ENCODE data around the gene STK32A.

STK32A gene

DNA sequence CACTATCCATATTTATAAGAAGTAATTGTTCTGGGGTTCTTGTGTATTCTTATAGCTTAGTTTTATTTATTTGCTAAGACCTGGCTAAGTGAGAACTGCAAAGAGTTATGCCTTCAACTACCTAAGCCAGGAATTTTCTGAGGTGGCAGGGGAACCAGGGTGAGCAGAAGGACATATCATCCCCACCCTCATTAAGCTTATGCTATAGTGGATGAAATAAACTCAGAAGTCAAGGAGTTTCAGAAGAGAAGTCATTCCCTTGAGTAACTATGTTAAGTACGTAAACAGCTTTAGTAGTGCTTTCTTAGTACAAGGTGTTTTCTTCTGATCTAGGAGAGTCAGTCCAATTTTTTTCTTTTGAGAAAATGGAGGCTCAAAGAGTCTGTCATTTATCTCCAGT, 41.7 kb downstream of the STK32A start:
- Histone ChIP-seq H3K27me3 (replicated peaks) (no peaks in the 10 kb centered on the region), H3K4me3 (ENCODE audit: low read depth, low read length) (no peak overlapping the region), H3K27ac (no peak overlapping the region), H3K36me3 (replicated peaks) (no peaks in the 10 kb centered on the region)
- no peak for DNase-seq
- TF ChIP-seq, protein P1, sequence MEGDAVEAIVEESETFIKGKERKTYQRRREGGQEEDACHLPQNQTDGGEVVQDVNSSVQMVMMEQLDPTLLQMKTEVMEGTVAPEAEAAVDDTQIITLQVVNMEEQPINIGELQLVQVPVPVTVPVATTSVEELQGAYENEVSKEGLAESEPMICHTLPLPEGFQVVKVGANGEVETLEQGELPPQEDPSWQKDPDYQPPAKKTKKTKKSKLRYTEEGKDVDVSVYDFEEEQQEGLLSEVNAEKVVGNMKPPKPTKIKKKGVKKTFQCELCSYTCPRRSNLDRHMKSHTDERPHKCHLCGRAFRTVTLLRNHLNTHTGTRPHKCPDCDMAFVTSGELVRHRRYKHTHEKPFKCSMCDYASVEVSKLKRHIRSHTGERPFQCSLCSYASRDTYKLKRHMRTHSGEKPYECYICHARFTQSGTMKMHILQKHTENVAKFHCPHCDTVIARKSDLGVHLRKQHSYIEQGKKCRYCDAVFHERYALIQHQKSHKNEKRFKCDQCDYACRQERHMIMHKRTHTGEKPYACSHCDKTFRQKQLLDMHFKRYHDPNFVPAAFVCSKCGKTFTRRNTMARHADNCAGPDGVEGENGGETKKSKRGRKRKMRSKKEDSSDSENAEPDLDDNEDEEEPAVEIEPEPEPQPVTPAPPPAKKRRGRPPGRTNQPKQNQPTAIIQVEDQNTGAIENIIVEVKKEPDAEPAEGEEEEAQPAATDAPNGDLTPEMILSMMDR (IDR thresholded peaks at IDR 0.05; ENCODE audit: low read depth, low read length, missing control alignments) = no peak
- in situ Hi-C loops (cut with HindIII; ENCODE audit: low pct_ligation_motif_present, low sequenced_read_pairs) = no loop called here

DNA sequence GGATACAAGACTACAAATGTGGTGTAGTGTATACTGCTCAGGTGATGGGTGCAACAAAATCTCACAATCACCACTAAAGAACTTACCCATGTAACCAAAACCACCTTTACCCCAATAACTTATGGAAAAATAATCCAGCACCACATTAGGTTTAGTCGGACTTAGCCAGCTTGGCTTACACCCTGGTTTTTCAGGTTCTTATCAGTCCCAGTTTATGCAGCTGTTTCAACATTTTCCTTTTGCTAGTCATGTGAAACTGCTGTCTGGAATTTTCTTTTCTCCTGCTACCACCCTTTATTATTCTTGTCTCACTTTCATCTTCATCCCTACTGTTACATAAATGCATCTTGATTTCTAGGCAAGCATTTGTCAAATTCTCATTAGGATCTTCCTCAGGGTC, 51.5 kb downstream of the STK32A start:
- DNase-seq = no peak
- TF ChIP-seq, protein P1 (IDR thresholded peaks at IDR 0.05; ENCODE audit: low read depth, low read length, missing control alignments) = no peak
- in situ Hi-C loops (cut with HindIII; ENCODE audit: low pct_ligation_motif_present, low sequenced_read_pairs) = no loop called here
- Histone ChIP-seq H3K36me3 (replicated peaks) (no peaks in the 10 kb centered on the region), H3K4me3 (ENCODE audit: low read depth, low read length) (no peak overlapping the region), H3K27ac (no peak overlapping the region), H3K27me3 (replicated peaks) (no peaks in the 10 kb centered on the region)

DNA sequence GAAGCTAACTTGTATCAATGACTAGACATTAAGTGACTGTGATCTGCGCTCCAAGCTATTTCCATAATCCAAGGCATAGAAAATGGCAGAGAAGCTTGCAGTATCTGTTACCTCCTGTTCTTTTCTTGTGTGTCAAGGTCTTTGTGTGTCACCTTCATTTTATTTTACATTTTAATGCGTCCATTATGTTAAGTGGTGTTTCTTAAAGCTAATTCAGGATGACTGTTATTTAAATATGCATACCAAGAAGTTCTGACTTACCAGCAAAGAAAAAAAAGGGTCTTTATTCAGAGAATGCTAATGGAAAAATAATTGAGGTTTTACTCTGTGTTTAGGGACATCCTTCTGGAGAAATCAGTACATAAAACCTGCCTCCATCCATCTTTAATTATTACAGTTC, 52.3 kb downstream of the STK32A start:
- Histone ChIP-seq H3K27ac (no peak overlapping the region), H3K36me3 (replicated peaks) (no peaks in the 10 kb centered on the region), H3K27me3 (replicated peaks) (no peaks in the 10 kb centered on the region), H3K4me3 (ENCODE audit: low read depth, low read length) (no peak overlapping the region)
- TF ChIP-seq, protein P1 (IDR thresholded peaks at IDR 0.05; ENCODE audit: low read depth, low read length, missing control alignments) = no peak
- in situ Hi-C loops (cut with HindIII; ENCODE audit: low pct_ligation_motif_present, low sequenced_read_pairs) = no loop called here
- DNase-seq = no peak

DNA sequence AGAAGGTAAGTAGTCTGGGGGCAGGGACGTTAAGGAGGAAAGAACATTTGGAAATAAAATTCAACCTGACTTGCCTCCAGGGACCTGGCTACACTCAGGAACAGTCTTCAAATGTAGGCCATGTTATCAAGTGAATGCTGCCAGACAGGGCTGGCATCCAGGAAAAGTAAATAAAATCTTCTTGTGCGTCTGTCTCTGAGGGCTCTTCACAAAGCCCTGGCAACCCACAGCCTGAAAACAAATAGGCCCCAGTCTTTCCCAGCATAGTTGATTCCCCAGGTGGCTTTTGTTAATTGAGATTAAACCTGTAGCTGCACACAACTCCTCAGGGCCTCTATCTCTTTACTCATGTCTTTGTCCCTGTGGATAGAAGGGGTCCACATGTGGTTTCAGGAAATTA, 55.4 kb downstream of the STK32A start:
- Histone ChIP-seq H3K27ac (no peak overlapping the region), H3K36me3 (replicated peaks) (no peaks in the 10 kb centered on the region), H3K27me3 (replicated peaks) (no peaks in the 10 kb centered on the region), H3K4me3 (ENCODE audit: low read depth, low read length) (no peak overlapping the region)
- no peak for DNase-seq
- in situ Hi-C loops (cut with HindIII; ENCODE audit: low pct_ligation_motif_present, low sequenced_read_pairs) = no loop called here
- TF ChIP-seq, protein P1 (IDR thresholded peaks at IDR 0.05; ENCODE audit: low read depth, low read length, missing control alignments) = no peak

DNA sequence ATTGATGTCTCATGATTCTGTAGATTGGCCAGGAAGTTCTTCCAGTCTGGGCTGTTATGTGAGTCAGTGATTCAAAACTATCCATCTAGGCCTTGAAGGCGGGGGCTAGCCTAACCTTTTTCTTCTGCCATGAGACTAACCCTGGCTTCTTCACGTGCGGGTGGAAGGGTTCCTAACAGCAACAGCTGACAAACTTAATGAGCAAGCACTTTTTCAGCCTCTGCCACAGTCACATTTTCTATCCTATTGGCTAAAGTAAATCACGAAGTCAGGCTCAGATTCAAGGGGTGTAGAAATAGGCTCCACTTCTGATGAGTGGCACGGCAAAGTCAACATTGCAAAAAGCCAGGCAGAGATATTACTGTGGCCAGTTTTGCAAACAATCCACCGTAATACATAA, 68.4 kb downstream of the STK32A start:
- Histone ChIP-seq H3K27ac (no peak overlapping the region), H3K27me3 (replicated peaks) (no peaks in the 10 kb centered on the region), H3K4me3 (ENCODE audit: low read depth, low read length) (no peak overlapping the region), H3K36me3 (replicated peaks) (no peaks in the 10 kb centered on the region)
- TF ChIP-seq, protein P1 (IDR thresholded peaks at IDR 0.05; ENCODE audit: low read depth, low read length, missing control alignments) = no peak
- no peak for DNase-seq
- in situ Hi-C loops (cut with HindIII; ENCODE audit: low pct_ligation_motif_present, low sequenced_read_pairs) = no loop called here

DNA sequence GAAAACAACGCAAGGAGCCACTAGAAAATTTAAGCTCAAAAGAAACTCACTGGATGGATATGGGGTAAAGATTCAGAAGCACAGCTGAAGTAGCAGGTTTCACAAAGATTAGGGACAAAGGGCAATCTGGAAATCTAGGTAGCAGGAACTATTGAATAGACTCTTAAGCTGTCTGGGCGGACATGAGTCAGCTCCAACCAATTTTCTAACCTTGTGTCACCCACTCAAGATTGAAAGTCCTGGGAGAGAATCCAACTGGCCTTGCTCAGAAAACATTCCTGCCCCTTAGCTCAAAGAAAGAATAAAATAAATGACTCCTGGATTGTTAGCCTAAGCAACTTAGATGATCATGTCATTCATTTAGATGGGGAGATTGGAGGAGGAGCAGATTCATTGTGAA, 69.2 kb downstream of the STK32A start:
- in situ Hi-C loops (cut with HindIII; ENCODE audit: low pct_ligation_motif_present, low sequenced_read_pairs) = no loop called here
- Histone ChIP-seq H3K4me3 (ENCODE audit: low read depth, low read length) (no peak overlapping the region), H3K36me3 (replicated peaks) (no peaks in the 10 kb centered on the region), H3K27ac (no peak overlapping the region), H3K27me3 (replicated peaks) (no peaks in the 10 kb centered on the region)
- TF ChIP-seq, protein P1 (IDR thresholded peaks at IDR 0.05; ENCODE audit: low read depth, low read length, missing control alignments) = no peak
- DNase-seq = no peak

Data from brain microvascular endothelial cell (primary cell).